ENCODE results near the gene PPP2R5C. TPM values are rescaled to one million over a fixed set of nuclear protein-coding genes. Genes with fewer than 3 reads are reported as not detected.

Gene PPP2R5C
- total RNA-seq, 1 experiment from 2014 or later: 89.9 TPM

GRCh38 chr14:101827286-101827685 lies 65.8 kb downstream of the PPP2R5C start (continued):
- TF ChIP-seq GRHL2 (CRISPR knock-in tag; IDR thresholded peaks at IDR 0.05; ENCODE audit: insufficient replicate concordance, severe bottlenecking) (no peak), TP53 (CRISPR knock-in tag; IDR thresholded peaks at IDR 0.05) (no peak)

GRCh38 chr14:101828046-101828445 lies 66.5 kb downstream of the PPP2R5C start:
- DNase-seq (ENCODE audit: low spot score) (no peak), ATAC-seq (no peak)
- CTCF ChIA-PET: no interaction called here
- peaks cover 12% of the 10 kb centered on the region for H3K9me3 Mint-ChIP-seq
- peaks cover 6% of the 10 kb centered on the region for H3K4me1 Mint-ChIP-seq
- no peaks in the 10 kb centered on the region for H3K27me3 Mint-ChIP-seq (ENCODE audit: low read depth)
- H3K4me3 Mint-ChIP-seq: no peak overlapping the region
- H3K36me3 Mint-ChIP-seq: peaks cover 12% of the 10 kb centered on the region
- no peak overlapping the region for H3K27ac Mint-ChIP-seq
- no peak for TF ChIP-seq ATF2 (CRISPR knock-in tag; IDR thresholded peaks at IDR 0.05; ENCODE audit: borderline replicate concordance, low read depth)
- TF ChIP-seq FOXK1 (CRISPR knock-in tag; IDR thresholded peaks at IDR 0.05): no peak
- TF ChIP-seq ZNF263 (CRISPR knock-in tag; IDR thresholded peaks at IDR 0.05; ENCODE audit: low read depth): no peak
- TF ChIP-seq NFYB (CRISPR knock-in tag; conservative IDR thresholded peaks at IDR 0.05; ENCODE audit: low read depth): no peak
- no peak for TF ChIP-seq SMAD3 (CRISPR knock-in tag; IDR thresholded peaks at IDR 0.05; ENCODE audit: borderline replicate concordance)
- no peak for TF ChIP-seq ZNF532 (CRISPR knock-in tag; IDR thresholded peaks at IDR 0.05; ENCODE audit: borderline replicate concordance)
- TF ChIP-seq AFF4 (CRISPR knock-in tag; IDR thresholded peaks at IDR 0.05; ENCODE audit: borderline replicate concordance): no peak
- TF ChIP-seq TCF7 (CRISPR knock-in tag; IDR thresholded peaks at IDR 0.05; ENCODE audit: low read depth): no peak
- no peak for TF ChIP-seq JUN (CRISPR knock-in tag; IDR thresholded peaks at IDR 0.05)
- no peak for TF ChIP-seq MXD4 (CRISPR knock-in tag; IDR thresholded peaks at IDR 0.05; ENCODE audit: borderline replicate concordance)
- TF ChIP-seq ZNF219 (CRISPR knock-in tag; IDR thresholded peaks at IDR 0.05; ENCODE audit: borderline replicate concordance): no peak
- no peak for TF ChIP-seq ZNF138 (CRISPR knock-in tag; conservative IDR thresholded peaks at IDR 0.05)
- TF ChIP-seq ATF3 (CRISPR knock-in tag; conservative IDR thresholded peaks at IDR 0.05): no peak
- no peak for TF ChIP-seq ATF1 (CRISPR knock-in tag; IDR thresholded peaks at IDR 0.05)
- no peak for TF ChIP-seq CTCF (IDR thresholded peaks at IDR 0.05)
- POLR2A ChIA-PET: no interaction called here

Measured in WTC11 (cell line).